ENCODE measurements around the gene SLC35F3. TPM values are rescaled to one million over a fixed set of nuclear protein-coding genes. Genes with fewer than 3 reads are reported as not detected.

Gene SLC35F3
- total RNA-seq, 3 donors from 2014 or later: 0.13 to 1.7 (median 0.76) TPM

DNA sequence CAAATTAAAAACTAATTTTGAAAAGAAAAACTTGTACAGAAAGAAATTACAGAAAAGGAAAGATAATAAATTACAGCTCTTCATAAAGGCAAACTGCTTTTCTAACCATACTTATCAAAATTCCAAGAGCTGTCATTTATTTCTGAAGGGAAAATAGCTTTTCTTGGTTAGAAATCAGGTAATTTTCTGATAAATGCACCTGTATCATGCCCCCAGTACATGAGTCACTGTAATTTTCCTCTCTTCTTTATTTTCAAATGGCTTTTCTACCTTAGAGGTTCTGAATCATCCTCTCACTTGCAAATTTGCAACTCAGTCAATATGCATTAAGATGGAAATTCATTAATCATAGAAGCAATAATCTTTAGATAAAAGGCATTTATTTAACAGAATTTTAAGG, 100.1 kb downstream of the SLC35F3 start:
- H3K27me3 Mint-ChIP-seq (ENCODE audit: low read depth): peaks cover 34% of the 10 kb centered on the region
- DNase-seq (no peak), ATAC-seq (no peak)
- H3K9me3 Mint-ChIP-seq: peaks cover 4% of the 10 kb centered on the region
- no peaks in the 10 kb centered on the region for H3K36me3 Mint-ChIP-seq (ENCODE audit: insufficient read depth)
- H3K4me3 Mint-ChIP-seq: no peak overlapping the region
- H3K4me1 Mint-ChIP-seq (ENCODE audit: low read depth): no peaks in the 10 kb centered on the region

DNA sequence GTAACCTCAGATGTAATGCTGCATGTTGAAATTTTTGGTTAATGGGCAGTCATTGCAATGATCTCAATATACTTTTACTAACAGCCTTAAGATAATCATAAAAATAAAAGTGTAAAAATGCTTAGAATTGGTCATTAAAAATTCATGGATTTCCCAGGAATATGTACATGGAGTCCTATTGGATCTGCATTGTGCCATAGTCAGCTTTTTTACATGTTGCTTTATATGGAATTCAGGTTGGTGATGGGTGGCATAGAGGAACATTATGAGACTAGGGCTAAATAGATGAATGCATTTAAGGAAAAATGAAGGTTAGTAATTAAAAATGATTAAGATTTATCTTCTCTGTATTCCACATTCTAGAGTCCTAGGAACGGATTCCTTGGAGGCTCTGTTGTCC, 103.2 kb downstream of the SLC35F3 start:
- DNase-seq (no peak), ATAC-seq (no peak)
- no peaks in the 10 kb centered on the region for H3K4me1 Mint-ChIP-seq (ENCODE audit: low read depth)
- H3K9me3 Mint-ChIP-seq: peaks cover 4% of the 10 kb centered on the region
- H3K27me3 Mint-ChIP-seq (ENCODE audit: low read depth): peaks cover 39% of the 10 kb centered on the region
- H3K4me3 Mint-ChIP-seq: no peak overlapping the region
- no peaks in the 10 kb centered on the region for H3K36me3 Mint-ChIP-seq (ENCODE audit: insufficient read depth)

DNA sequence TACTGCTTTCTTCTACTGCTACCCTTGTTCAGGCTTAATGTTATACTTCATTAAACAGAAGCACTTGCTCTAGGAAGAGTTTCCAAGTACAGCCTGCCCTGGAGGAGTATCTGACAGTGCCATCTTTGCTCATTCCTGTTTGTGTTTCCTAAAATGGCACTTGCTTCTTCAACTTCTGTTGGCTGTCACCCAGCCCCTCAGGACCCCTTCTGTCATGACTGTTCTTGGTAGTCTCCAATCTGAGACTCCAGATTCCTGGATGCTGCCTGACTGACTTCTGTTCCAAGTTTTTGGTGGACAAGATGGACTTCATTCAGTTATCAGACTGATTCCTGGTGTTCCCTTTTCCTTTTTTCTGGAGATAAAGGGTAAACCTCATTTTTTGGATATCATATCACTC, 104.1 kb downstream of the SLC35F3 start:
- DNase-seq: no peak
- ATAC-seq: no peak
- peaks cover 4% of the 10 kb centered on the region for H3K9me3 Mint-ChIP-seq
- H3K36me3 Mint-ChIP-seq (ENCODE audit: insufficient read depth): no peaks in the 10 kb centered on the region
- H3K4me1 Mint-ChIP-seq (ENCODE audit: low read depth): no peaks in the 10 kb centered on the region
- H3K4me3 Mint-ChIP-seq: no peak overlapping the region
- peaks cover 37% of the 10 kb centered on the region for H3K27me3 Mint-ChIP-seq (ENCODE audit: low read depth)

DNA sequence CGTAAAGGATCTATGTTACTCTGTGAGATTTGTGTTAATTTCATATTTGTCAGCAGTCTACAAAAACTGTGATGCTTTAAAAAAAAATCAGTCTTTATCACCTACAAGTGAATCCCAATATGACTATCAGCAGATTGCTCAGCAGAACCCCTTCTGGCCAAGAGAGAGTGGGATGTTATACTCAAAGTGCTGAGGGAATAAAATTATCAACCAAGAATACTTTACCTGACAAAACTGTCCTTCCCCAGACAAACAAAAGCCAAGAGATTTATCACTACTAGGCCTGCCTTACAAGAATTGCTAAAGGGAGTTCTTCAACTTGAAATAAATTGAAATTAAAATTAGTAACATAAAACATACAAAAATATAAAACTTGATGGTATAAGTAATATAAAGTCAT, 105.2 kb downstream of the SLC35F3 start:
- no peak for ATAC-seq
- Mint-ChIP-seq H3K36me3 (ENCODE audit: insufficient read depth) (no peaks in the 10 kb centered on the region), H3K27me3 (ENCODE audit: low read depth) (peaks cover 37% of the 10 kb centered on the region)

DNA sequence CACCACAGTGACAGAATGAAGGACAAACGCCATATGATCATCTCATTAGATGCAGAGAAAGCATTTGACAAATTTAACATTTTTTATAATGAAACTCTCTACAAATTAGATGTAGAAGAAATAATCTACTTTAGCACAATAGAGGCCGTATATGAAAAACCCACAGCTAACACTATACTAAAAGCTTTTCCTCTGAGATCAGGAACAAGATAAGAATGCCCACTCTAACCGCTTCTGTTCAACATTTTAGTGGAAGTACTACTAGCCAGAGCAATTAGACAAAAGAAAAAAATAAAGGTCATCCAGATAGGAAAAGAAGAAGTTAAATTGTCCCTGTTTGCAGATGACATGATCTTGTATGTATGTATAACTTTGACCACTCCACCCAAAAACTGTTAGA, 109.7 kb downstream of the SLC35F3 start:
- DNase-seq (no peak), ATAC-seq (no peak)
- Mint-ChIP-seq H3K27me3 (ENCODE audit: low read depth) (peaks cover 24% of the 10 kb centered on the region), H3K9me3 (no peaks in the 10 kb centered on the region), H3K4me3 (no peak overlapping the region), H3K36me3 (ENCODE audit: insufficient read depth) (no peaks in the 10 kb centered on the region), H3K4me1 (ENCODE audit: low read depth) (no peaks in the 10 kb centered on the region)

More for the DNA sequence above, 105.2 kb downstream of the SLC35F3 start:
- Mint-ChIP-seq H3K9me3 (peaks cover 4% of the 10 kb centered on the region), H3K4me1 (ENCODE audit: low read depth) (no peaks in the 10 kb centered on the region), H3K4me3 (no peak overlapping the region)
- no peak for DNase-seq

DNA sequence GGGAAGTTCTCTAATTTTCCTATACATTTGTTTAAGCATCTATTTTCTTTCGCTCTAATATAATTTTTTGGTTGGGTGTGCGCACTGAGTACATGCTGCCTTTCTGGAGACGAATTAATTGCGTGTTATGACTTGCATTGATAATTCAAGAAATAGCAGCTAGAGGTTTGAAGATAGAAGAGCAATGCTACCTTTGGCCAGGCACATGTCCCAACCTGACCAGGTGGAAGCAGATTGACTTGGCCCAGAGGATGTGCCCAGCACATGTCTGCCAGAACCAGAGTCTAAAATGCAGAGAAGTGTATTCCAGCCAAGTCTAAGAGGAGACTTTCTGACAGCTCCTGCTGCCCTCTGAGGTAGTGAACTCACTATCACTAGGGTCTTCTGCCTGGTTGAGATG, 114.3 kb downstream of the SLC35F3 start:
- no peaks in the 10 kb centered on the region for H3K36me3 Mint-ChIP-seq (ENCODE audit: insufficient read depth)
- no peak overlapping the region for H3K4me3 Mint-ChIP-seq
- no peaks in the 10 kb centered on the region for H3K4me1 Mint-ChIP-seq (ENCODE audit: low read depth)
- no peak for ATAC-seq
- no peaks in the 10 kb centered on the region for H3K9me3 Mint-ChIP-seq
- DNase-seq: no peak
- peaks cover 21% of the 10 kb centered on the region for H3K27me3 Mint-ChIP-seq (ENCODE audit: low read depth)

DNA sequence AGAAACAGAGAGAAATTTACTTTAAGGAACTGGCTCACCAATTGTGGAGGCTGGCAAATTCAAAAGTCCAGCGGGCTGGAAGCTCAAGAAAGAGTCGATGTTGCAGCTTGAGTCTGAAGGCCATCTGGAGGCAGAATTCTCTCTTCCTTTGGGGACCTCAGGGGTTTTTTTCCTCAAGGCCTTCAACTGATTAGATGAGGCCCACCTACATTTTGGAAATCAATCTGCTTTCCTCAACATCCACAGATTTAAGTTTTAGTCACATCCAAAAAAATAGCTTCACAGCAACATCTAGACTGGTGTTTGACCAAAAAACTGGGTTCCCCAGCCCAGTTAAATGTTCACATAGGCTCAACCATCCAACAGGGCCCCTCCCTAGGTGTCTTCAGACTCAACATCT, 114.9 kb downstream of the SLC35F3 start:
- no peaks in the 10 kb centered on the region for H3K36me3 Mint-ChIP-seq (ENCODE audit: insufficient read depth)
- no peak overlapping the region for H3K4me3 Mint-ChIP-seq
- DNase-seq (no peak), ATAC-seq (no peak)
- H3K27me3 Mint-ChIP-seq (ENCODE audit: low read depth): peaks cover 21% of the 10 kb centered on the region
- H3K9me3 Mint-ChIP-seq: no peaks in the 10 kb centered on the region
- no peaks in the 10 kb centered on the region for H3K4me1 Mint-ChIP-seq (ENCODE audit: low read depth)

DNA sequence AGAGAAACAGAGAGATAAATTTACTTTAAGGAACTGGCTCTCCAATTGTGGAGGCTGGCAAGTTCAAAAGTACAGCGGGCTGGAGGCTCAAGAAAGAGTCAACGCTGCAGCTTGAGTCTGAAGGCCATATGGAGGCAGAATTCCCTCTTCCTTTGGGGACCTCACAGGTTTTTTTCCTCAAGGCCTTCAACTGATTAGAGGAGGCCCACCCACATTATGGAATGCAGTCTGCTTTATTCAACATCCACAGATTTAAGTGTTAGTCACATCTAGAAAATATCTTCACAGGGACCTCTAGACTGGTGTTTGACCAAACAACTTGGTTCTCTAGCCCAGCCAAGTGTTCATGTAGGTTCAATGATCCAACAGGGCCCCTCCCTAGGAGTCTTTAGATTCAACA, 117.8 kb downstream of the SLC35F3 start:
- DNase-seq: no peak
- ATAC-seq: no peak
- Mint-ChIP-seq H3K9me3 (no peaks in the 10 kb centered on the region), H3K4me3 (no peak overlapping the region), H3K4me1 (ENCODE audit: low read depth) (no peaks in the 10 kb centered on the region), H3K36me3 (ENCODE audit: insufficient read depth) (no peaks in the 10 kb centered on the region), H3K27me3 (ENCODE audit: low read depth) (peaks cover 16% of the 10 kb centered on the region)

DNA sequence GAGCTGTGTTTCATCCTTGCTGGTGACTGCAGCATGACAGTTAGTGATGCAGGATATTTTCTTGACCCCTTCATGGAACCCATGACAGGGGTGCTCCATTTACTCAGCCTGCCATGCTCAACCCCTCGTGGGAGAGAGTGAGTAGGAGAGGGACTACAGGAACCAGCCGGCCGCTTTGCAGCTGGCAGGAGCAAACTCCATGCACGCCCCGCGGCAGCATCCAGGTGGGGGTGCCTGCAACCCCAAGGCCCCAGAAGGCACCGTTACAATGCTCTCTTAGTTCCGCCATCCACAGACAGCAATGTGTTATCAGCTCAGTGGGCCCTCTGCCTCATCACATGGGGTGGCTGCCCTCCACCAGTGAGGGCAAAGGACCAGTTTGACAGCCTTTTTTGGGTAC, 135.1 kb downstream of the SLC35F3 start:
- DNase-seq (no peak), ATAC-seq (no peak)
- H3K4me1 Mint-ChIP-seq (ENCODE audit: low read depth): no peaks in the 10 kb centered on the region
- peaks cover 6% of the 10 kb centered on the region for H3K9me3 Mint-ChIP-seq
- H3K27me3 Mint-ChIP-seq (ENCODE audit: low read depth): peaks cover 28% of the 10 kb centered on the region
- H3K4me3 Mint-ChIP-seq: no peak overlapping the region
- no peaks in the 10 kb centered on the region for H3K36me3 Mint-ChIP-seq (ENCODE audit: insufficient read depth)

DNA sequence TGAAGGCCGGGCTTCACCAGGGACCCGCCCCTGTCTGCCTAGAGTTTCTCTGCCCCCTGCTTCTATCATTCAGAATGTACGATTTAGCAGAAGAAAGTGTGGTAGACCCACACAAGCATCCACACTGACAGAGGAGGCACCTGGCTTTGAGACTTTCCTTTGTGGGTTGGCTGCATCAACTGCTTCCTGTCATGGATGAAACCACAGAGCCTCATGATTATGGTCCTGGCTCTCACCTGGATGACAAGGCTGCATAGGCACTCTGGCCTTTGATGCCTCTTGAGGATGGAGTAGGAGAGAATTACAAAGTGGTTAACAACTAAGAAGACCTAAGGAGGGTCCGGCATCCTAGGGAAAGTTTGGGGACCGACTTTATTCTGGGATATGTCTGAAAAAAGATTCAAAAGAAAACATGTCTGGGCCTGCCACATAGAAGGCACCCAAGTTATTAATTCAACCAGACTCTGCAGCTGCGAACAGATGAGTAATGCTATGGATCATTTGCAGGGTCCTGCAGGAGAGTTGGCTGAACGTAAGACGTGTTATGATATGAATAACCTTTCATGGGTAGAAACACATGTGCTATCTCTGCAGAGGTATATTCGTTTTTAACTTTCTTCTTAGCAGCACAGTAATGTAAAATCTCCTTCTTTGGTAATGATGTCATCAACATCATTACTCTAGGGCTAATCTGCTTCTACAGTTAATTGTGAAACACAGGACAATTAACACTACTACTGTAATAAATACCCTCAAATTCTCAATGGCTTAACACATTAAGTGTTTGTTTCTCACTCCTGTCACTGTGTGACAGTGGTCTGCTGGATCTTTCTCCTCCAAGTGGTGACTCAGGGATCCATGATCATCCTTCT, 136.2 kb downstream of the SLC35F3 start:
- Mint-ChIP-seq H3K36me3 (ENCODE audit: insufficient read depth) (no peaks in the 10 kb centered on the region), H3K4me3 (no peak overlapping the region), H3K4me1 (ENCODE audit: low read depth) (no peaks in the 10 kb centered on the region), H3K27me3 (ENCODE audit: low read depth) (peaks cover 23% of the 10 kb centered on the region), H3K9me3 (peaks cover 6% of the 10 kb centered on the region)
- DNase-seq (no peak), ATAC-seq (no peak)

DNA sequence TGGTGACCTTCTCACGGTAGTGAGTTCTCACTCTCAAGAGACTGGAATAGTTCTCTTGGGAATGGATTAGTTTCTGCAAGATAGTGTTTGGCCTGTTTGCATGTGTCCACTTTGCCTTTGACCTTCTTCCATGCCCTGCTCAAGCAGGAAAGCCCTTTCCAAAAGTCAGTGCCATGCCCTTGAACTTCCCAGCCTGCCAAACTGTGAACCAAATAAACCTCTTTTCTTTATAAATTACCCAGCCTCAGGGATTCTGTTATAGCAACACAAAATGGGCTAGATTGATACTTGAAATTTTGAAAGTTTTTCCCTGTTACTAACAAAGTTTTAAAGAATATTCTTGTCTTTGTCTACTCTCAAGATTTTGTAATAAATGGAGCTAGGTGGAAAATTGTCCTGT, 139.6 kb downstream of the SLC35F3 start:
- ATAC-seq (no peak), DNase-seq (no peak)
- no peaks in the 10 kb centered on the region for H3K36me3 Mint-ChIP-seq (ENCODE audit: insufficient read depth)
- no peak overlapping the region for H3K4me3 Mint-ChIP-seq
- peaks cover 8% of the 10 kb centered on the region for H3K27me3 Mint-ChIP-seq (ENCODE audit: low read depth)
- no peaks in the 10 kb centered on the region for H3K4me1 Mint-ChIP-seq (ENCODE audit: low read depth)
- H3K9me3 Mint-ChIP-seq: peaks cover 15% of the 10 kb centered on the region

DNA sequence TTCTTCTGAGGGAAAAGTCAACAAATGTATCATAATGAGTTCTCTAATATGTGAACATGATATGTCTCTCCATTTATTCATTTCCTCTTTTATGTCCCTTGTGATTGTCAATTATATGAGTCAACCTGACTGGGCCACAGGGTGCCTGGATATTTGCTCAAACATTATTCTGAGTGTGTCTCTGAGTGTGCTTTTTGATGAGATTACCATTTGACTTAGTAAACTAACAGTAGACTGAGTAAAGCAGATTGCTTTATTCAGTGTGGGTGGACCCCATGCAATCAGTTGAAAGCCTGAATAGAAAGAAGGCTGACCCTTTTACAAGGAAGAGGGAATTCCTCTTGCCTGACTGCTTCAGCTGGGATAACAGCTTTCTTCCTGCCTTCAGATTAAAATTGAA, 142.6 kb downstream of the SLC35F3 start:
- peaks cover 4% of the 10 kb centered on the region for H3K27me3 Mint-ChIP-seq (ENCODE audit: low read depth)
- no peaks in the 10 kb centered on the region for H3K4me1 Mint-ChIP-seq (ENCODE audit: low read depth)
- ATAC-seq: no peak
- DNase-seq: no peak
- no peaks in the 10 kb centered on the region for H3K36me3 Mint-ChIP-seq (ENCODE audit: insufficient read depth)
- no peak overlapping the region for H3K4me3 Mint-ChIP-seq
- H3K9me3 Mint-ChIP-seq: peaks cover 15% of the 10 kb centered on the region

DNA sequence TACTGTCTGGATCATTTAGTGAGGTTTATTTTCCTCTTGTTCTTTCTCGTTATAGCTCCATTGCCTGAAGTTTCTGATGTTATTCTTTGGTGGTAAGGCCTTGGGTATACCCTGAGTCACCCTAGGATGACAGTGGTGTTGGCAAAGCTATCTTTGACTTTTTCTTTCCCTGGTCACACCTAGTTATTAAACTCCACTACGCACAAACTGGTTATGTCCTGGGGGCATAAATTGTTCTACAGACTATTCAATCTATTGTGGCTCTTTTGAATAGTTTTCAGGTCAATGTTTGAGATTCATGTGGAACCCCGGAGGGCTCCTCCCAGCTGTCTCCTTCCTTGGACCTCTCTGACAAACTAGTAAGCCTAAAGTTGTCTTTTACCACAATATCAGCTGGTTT, 157.7 kb downstream of the SLC35F3 start:
- Mint-ChIP-seq H3K4me1 (ENCODE audit: low read depth) (no peaks in the 10 kb centered on the region), H3K36me3 (ENCODE audit: insufficient read depth) (no peaks in the 10 kb centered on the region), H3K27me3 (ENCODE audit: low read depth) (peaks cover 14% of the 10 kb centered on the region), H3K9me3 (peaks cover 14% of the 10 kb centered on the region), H3K4me3 (no peak overlapping the region)
- no peak for DNase-seq
- no peak for ATAC-seq

DNA sequence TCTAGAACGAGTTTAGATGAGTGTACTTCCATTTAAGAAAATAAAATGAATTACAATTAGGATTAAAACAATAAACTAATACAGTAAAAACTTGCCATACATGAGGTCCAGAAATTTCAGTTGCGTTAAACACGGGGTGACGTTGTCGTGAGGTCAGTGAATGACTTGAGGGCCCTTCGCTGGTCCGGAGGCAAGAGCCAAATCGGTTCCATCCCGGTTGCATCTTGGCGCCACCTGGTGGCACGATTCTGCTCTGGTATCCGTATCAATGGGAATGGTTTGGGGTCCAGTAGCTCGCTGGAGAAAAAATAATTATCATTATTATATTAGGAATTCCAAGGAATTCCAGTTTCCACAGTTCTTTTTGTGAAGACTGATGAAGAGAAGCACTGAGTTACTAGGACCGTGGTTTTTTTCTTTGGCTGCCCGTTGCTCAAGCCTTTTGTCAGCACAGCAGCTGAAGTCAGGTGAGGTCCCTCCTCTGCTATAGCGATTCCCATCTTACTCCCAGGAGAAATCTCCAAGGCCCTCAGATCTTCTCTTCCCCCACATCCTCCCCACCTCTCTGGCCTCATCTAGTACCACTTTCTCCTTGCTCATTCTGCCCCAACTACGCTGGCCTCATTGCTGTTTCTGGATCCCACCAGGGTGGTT, 161.4 kb downstream of the SLC35F3 start:
- H3K27me3 Mint-ChIP-seq (ENCODE audit: low read depth): peaks cover 13% of the 10 kb centered on the region
- peak in 1 of 2 donors; percentile 67 for ATAC-seq
- no peaks in the 10 kb centered on the region for H3K36me3 Mint-ChIP-seq (ENCODE audit: insufficient read depth)

More for the DNA sequence above, 161.4 kb downstream of the SLC35F3 start:
- H3K4me3 Mint-ChIP-seq: no peak overlapping the region
- peak; percentile 59 for DNase-seq
- H3K9me3 Mint-ChIP-seq: peaks cover 14% of the 10 kb centered on the region
- no peaks in the 10 kb centered on the region for H3K4me1 Mint-ChIP-seq (ENCODE audit: low read depth)
